K562 (cell line): ENCODE results near the gene CHD1L. TPM values are rescaled to one million over a fixed set of nuclear protein-coding genes. Genes with fewer than 3 reads are reported as not detected.
"Not testable (repeated sequence)": the region's sequence is repeated elsewhere in the genome, so short reads cannot be mapped to it uniquely, and the experiment has no call there.

ENCODE experiments used
- ATAC-seq: fragments of 200-7000 bp; cut with Tn5 transposase; 3 replicates; pipeline ENCODE4 v1.9.1; 2020; ENCODE audit warnings: moderate library complexity
- BruUV-seq: library from RNA; stranded (reverse); fragments of 400-500 nt; replicated peaks from 2 replicates; lab custom pipeline; 2021; lab: Mats Ljungman, UMichigan
- CTCF ChIA-PET: fragments of 300-600 bp; formaldehyde crosslinking; extraction: SDS; loops from one replicate; lab custom pipeline; 2021; ENCODE audit warnings: low intra/inter-chr PET ratio; lab: Yijun Ruan, JAX
- POLR2A ChIA-PET: fragments of 300-600, 350-650 bp; sonication (Branson Sonifier 250); formaldehyde crosslinking; extraction: SDS; loops from one replicate; lab custom pipeline; 2021; ENCODE audit warnings: antibody characterized with exemption, inconsistent platforms; lab: Yijun Ruan, JAX
- DNase-seq, 4 experiments: peaks; one replicate each; pipeline versions ENCODE4 v3.0.0 to v3.0.0-alpha.2; 2011 to 2018; ENCODE audit warnings: low spot score in 3 of 4, mixed read lengths in 3 of 4; ENCODE audit errors: extremely low read depth in 1 of 4
- FAIRE-seq: peaks from 2 replicates; lab custom pipeline; 2011; peaks lifted over from hg19 to GRCh38; lab: Jason Lieb, UNC
- H2AFZ ChIP-seq: 2 replicates; pipeline ENCODE4 v1.6.0; 2011; ENCODE audit warnings: low read depth, low read length, control low read depth, inconsistent platforms
- H3K27ac ChIP-seq: fragments of 200-600 bp; 3 replicates; pipeline ENCODE4 v1.8.0; 2011; ENCODE audit warnings: low read depth, mild to moderate bottlenecking, control low read depth, inconsistent platforms, low read length, moderate library complexity, mixed read lengths; ENCODE audit errors: extremely low read depth
- H3K27me3 ChIP-seq, 2 experiments: fragments of 300-600 bp in 1 of 2; 2 replicates in 1 of 2; 3 replicates in 1 of 2; pipeline versions ENCODE4 v1.6.0 to v1.8.0; 2011; ENCODE audit warnings: inconsistent platforms in 2 of 2, low read length in 2 of 2, mild to moderate bottlenecking in 1 of 2, mixed read lengths in 1 of 2, moderate library complexity in 1 of 2; ENCODE audit not compliant: control insufficient read depth in 2 of 2, insufficient read depth in 2 of 2
- H3K36me3 ChIP-seq: fragments of 300-600 bp; 3 replicates; pipeline ENCODE4 v1.8.0; 2011; ENCODE audit warnings: mild to moderate bottlenecking, low read length, inconsistent platforms; ENCODE audit not compliant: control insufficient read depth, insufficient read depth
- H3K4me1 ChIP-seq, 2 experiments: fragments of 200-600 bp in 1 of 2; replicated peaks in 1 of 2; 2 replicates in 1 of 2; 3 replicates in 1 of 2; pipeline versions ENCODE4 v1.5.1 to v1.8.0; 2011; ENCODE audit warnings: inconsistent platforms in 2 of 2, low read length in 2 of 2, mild to moderate bottlenecking in 1 of 2, mixed read lengths in 1 of 2, moderate library complexity in 1 of 2; ENCODE audit not compliant: control insufficient read depth in 2 of 2, insufficient read depth in 2 of 2
- H3K4me2 ChIP-seq: 2 replicates; pipeline ENCODE4 v1.6.1; 2011; ENCODE audit warnings: low read length, control low read depth, inconsistent platforms, mixed read lengths; ENCODE audit not compliant: insufficient read depth
- H3K4me3 ChIP-seq: fragments of 200-600 bp; sonication (generic), shearing (Covaris generic); 2 replicates; pipeline ENCODE4 v1.5.1; 2016; ENCODE audit warnings: control low read depth, inconsistent platforms
- H3K79me2 ChIP-seq: fragments of 200-600 bp; 3 replicates; pipeline ENCODE4 v1.8.0; 2011; ENCODE audit warnings: low read length, inconsistent platforms; ENCODE audit not compliant: control insufficient read depth, insufficient read depth
- H3K9ac ChIP-seq, 2 experiments: 2 replicates each; pipeline versions ENCODE4 v1.6.0 to v1.6.1; 2011; ENCODE audit warnings: low read depth in 2 of 2, low read length in 2 of 2, control low read depth in 1 of 2, inconsistent platforms in 1 of 2, mild to moderate bottlenecking in 1 of 2, mixed read lengths in 1 of 2; ENCODE audit not compliant: insufficient read depth in 1 of 2
- H3K9me1 ChIP-seq: one replicate; pipeline ENCODE4 v1.6.0; 2011; ENCODE audit warnings: inconsistent platforms, mild to moderate bottlenecking, low read length, moderate library complexity; ENCODE audit not compliant: control insufficient read depth, insufficient read depth
- H3K9me3 ChIP-seq: replicated peaks from 2 replicates; pipeline ENCODE4 v1.5.1; 2011; ENCODE audit warnings: low read depth, low read length, inconsistent platforms; ENCODE audit not compliant: control insufficient read depth, insufficient read depth
- H4K20me1 ChIP-seq: replicated peaks from 2 replicates; pipeline ENCODE4 v1.6.1; 2011; ENCODE audit warnings: low read length, inconsistent platforms, mixed read lengths; ENCODE audit not compliant: control insufficient read depth, insufficient read depth
- HDAC8 ChIP-seq: fragments of 450-650 bp; IDR thresholded peaks from 2 replicates; pipeline ENCODE4 v1.6.1; 2016; ENCODE audit warnings: mild to moderate bottlenecking, missing genetic modification characterization, moderate library complexity, missing compliant biosample characterization
- MCM5 ChIP-seq: fragments of 450-650 bp; IDR thresholded peaks from 2 replicates; pipeline ENCODE4 v1.6.1; 2016; ENCODE audit warnings: low read depth
- WGBS: fragments of 100-300 bp; shearing (Covaris generic); methylation state at CpG from one replicate; pipeline ENCODE4 v1.1.6; 2016; ENCODE audit warnings: low coverage, mixed read lengths; ENCODE audit not compliant: insufficient coverage; ENCODE audit errors: missing lambda C conversion rate; 5-methylcytosine and 5-hydroxymethylcytosine counted together
- in situ Hi-C: fragments of 300-500 bp; cut with MboI; formaldehyde crosslinking; loops from 4 replicates; pipeline ENCODE4 v1.15.0; 2018; ENCODE audit warnings: inconsistent platforms, mixed read lengths
- intact Hi-C: fragments of 100-400 bp; cut with micrococcal nuclease; formaldehyde crosslinking; loops from 2 replicates; pipeline ENCODE4 v1.14.2; 2022
- polyA plus RNA-seq, 8 experiments: library from polyadenylated mRNA; depleted of rRNA in 4 of 8; stranded (reverse) in 5 of 8; unstranded in 3 of 8; fragments of >200 nt; fragmentation: Nextera tagmentation in 2 of 8; fragmentation: Illumina TruSeq in 1 of 8; extraction: Ambion mirVana in 2 of 8; extraction: Trizol in 1 of 8; gene quantifications; 2 replicates each; pipeline versions ENCODE4 v1.2.1 to v1.2.3, GENCODE V29; 2011 to 2014; ENCODE audit warnings: inconsistent platforms in 1 of 8, missing spikeins in 1 of 8
- total RNA-seq, 7 experiments: library from RNA; depleted of rRNA in 6 of 7; stranded (reverse); fragments of >200 nt in 6 of 7; fragmentation: Illumina TruSeq in 2 of 7; extraction: Trizol in 2 of 7; gene quantifications; 2 replicates each; pipeline versions ENCODE4 v1.2.1 to v1.2.3, GENCODE V29; 2011 to 2021; ENCODE audit warnings: low replicate concordance in 1 of 7
- TF ChIP-seq, protein P1 (sequence below), 2 experiments: fragments of 450-650 bp in 1 of 2; sonication (generic) in 1 of 2; formaldehyde crosslinking in 1 of 2; IDR thresholded peaks; 2 replicates each; pipeline versions ENCODE4 v1.7.1 to v1.9.0; 2016 to 2022; ENCODE audit warnings: inconsistent platforms in 1 of 2, mild to moderate bottlenecking in 1 of 2, missing genetic modification reagents in 1 of 2

The CHD1L gene
- total and polyA plus RNA-seq, 9 of the 15 experiments (the other 6 are each of a cell fraction or from before 2014, with no cell fraction given) = 25.0 to 93.3 (median 59.1) TPM

DNA sequence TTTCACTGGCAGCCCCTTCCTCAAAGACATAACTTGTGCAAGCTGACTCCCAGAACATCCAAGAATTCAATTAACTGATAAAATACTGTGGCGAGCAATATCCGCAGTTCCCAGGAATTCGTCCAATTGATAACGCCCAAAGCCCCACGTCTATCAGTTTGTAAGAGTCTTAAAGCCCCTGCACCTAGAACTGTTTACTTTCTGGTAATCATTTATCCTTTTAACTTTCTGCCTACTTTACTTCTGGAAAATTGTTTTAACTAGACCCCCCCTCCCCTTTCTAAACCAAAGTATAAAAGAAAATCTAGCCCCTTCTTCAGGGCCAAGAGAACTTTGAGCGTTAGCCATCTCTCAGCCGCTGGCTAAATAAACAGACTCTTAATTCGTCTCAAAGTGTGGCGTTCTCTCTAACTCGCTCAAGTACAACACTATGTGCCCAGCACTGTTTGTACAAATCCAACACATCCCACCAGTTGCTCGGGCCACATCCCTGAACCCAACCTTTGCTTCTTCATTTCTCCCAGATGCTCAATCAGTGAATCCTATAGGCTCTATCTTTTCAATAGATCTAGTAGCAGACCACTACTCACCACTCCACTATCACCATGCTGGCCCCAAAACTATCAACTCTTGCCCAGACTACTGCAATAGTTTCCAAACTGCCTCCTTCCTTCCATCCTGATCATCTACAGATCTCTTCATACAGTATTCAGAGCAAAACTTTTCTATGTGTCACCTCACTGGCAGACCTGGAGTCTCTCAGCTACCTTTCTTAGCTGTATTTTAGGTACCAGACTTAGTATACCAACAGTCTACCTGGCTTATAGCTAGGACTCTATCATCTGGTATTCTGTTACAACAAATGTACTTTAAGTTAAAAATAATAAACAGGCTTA is 3.3 kb upstream of the CHD1L start (continued):
- no peak for TF ChIP-seq HDAC8
- TF ChIP-seq, protein P1, sequence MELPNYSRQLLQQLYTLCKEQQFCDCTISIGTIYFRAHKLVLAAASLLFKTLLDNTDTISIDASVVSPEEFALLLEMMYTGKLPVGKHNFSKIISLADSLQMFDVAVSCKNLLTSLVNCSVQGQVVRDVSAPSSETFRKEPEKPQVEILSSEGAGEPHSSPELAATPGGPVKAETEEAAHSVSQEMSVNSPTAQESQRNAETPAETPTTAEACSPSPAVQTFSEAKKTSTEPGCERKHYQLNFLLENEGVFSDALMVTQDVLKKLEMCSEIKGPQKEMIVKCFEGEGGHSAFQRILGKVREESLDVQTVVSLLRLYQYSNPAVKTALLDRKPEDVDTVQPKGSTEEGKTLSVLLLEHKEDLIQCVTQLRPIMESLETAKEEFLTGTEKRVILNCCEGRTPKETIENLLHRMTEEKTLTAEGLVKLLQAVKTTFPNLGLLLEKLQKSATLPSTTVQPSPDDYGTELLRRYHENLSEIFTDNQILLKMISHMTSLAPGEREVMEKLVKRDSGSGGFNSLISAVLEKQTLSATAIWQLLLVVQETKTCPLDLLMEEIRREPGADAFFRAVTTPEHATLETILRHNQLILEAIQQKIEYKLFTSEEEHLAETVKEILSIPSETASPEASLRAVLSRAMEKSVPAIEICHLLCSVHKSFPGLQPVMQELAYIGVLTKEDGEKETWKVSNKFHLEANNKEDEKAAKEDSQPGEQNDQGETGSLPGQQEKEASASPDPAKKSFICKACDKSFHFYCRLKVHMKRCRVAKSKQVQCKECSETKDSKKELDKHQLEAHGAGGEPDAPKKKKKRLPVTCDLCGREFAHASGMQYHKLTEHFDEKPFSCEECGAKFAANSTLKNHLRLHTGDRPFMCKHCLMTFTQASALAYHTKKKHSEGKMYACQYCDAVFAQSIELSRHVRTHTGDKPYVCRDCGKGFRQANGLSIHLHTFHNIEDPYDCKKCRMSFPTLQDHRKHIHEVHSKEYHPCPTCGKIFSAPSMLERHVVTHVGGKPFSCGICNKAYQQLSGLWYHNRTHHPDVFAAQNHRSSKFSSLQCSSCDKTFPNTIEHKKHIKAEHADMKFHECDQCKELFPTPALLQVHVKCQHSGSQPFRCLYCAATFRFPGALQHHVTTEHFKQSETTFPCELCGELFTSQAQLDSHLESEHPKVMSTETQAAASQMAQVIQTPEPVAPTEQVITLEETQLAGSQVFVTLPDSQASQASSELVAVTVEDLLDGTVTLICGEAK (IDR thresholded peaks at IDR 0.05) = no peak
- TF ChIP-seq, protein P1 (CRISPR knock-in tag; IDR thresholded peaks at IDR 0.05) = no peak
- TF ChIP-seq MCM5 = no peak

DNA sequence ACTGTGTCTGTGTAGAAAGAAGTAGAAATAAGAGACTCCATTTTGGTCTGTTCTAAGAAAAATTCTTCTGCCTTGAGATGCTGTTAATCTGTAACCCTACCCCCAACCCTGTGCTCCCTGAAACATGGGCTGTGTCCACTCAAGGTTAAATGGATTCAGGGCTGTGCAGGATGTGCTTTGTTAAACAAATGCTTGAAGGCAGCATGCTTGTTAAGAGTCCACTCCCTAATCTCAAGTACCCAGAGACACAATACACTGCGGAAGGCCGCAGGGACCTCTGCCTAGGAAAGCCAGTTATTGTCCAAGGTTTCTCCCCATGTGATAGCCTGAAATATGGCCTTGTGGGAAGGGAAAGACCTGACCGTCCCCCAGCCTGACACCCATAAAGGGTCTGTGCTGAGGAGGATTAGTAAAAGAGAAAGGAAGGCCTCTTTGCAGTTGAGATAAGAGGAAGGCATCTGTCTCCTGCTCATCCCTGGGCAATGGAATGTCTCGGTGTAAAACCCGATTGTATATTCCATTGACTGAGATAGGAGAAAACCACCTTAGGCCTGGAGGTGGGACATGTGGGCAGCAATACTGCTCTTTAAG is 2.3 kb upstream of the CHD1L start:
- H3K79me2 ChIP-seq = peaks cover 27% of the 10 kb centered on the region
- H3K9me1 ChIP-seq, H3K27ac ChIP-seq, H3K27me3 ChIP-seq, CTCF ChIA-PET, H3K9ac ChIP-seq, ATAC-seq, in situ Hi-C loops, DNase-seq, H3K9me3 ChIP-seq, H3K36me3 ChIP-seq, POLR2A ChIA-PET, H3K4me2 ChIP-seq, H3K4me3 ChIP-seq, FAIRE-seq, H4K20me1 ChIP-seq, BruUV-seq, H2AFZ ChIP-seq, H3K4me1 ChIP-seq: not testable (repeated sequence)
- intact Hi-C loops = loop anchor here (5.0 kb wide), 1 partner anchor 143 kb away; no protein-coding TSS in a partner anchor
- WGBS = 50% methylated on average over 2 of the region's 5 CpGs
